SK-N-MC (cell line): ENCODE measurements around the gene MEMO1.

Experiments used
- EZH2 ChIP-seq: fragments of 200-600 bp; sonication (generic); IDR thresholded peaks from one replicate; pipeline ENCODE4 v1.6.1; 2017; ENCODE audit warnings: antibody characterized with exemption
- FOXP2 ChIP-seq: optimal IDR thresholded peaks from 2 replicates; pipeline ENCODE3; 2011; ENCODE audit warnings: mild to moderate bottlenecking, moderate library complexity; ENCODE audit not compliant: insufficient read depth; ENCODE audit errors: extremely low read length, control extremely low read depth
- POLR2AphosphoS5 ChIP-seq: IDR thresholded peaks from 2 replicates; pipeline ENCODE4 v1.6.1; 2012; ENCODE audit warnings: mild to moderate bottlenecking, low read depth, low read length, borderline replicate concordance

DNA sequence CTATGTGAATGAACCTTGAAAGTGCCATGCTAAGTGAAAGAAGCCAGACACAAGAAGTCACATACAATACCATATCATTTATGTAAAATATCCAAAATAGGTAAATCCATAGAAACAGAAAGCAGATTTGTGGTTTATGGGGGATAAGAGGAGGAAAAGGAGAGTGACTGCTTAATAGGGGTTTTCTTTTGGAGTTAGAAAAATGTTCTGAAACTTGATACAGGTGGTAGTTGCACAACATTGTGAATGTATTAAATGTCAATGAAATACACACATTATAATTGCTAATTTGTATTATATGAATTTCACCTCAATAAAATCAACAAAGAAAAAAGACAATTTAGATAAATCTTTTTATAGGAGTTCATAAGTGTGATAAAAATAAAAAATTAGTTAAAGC is 37.1 kb downstream of the MEMO1 start:
- TF ChIP-seq POLR2AphosphoS5 (no peak), EZH2 (no peak), FOXP2 (no peak)
